GM10266 (cell line): ENCODE data around the gene MB.

Experiments used
- DNase-seq: peaks from one replicate; pipeline ENCODE4 v3.0.0; 2012; ENCODE audit errors: extremely low spot score
- TF ChIP-seq, protein P1 (sequence below): IDR thresholded peaks from 2 replicates; pipeline ENCODE4 v1.5.1; 2012; ENCODE audit warnings: mild to moderate bottlenecking, low read depth; ENCODE audit not compliant: control insufficient read depth, insufficient read depth; ENCODE audit errors: missing control alignments

MB gene

GRCh38 chr22:35601743-35602615 lies 15.2 kb downstream of the MB start:
- no peak for DNase-seq
- TF ChIP-seq, protein P1, sequence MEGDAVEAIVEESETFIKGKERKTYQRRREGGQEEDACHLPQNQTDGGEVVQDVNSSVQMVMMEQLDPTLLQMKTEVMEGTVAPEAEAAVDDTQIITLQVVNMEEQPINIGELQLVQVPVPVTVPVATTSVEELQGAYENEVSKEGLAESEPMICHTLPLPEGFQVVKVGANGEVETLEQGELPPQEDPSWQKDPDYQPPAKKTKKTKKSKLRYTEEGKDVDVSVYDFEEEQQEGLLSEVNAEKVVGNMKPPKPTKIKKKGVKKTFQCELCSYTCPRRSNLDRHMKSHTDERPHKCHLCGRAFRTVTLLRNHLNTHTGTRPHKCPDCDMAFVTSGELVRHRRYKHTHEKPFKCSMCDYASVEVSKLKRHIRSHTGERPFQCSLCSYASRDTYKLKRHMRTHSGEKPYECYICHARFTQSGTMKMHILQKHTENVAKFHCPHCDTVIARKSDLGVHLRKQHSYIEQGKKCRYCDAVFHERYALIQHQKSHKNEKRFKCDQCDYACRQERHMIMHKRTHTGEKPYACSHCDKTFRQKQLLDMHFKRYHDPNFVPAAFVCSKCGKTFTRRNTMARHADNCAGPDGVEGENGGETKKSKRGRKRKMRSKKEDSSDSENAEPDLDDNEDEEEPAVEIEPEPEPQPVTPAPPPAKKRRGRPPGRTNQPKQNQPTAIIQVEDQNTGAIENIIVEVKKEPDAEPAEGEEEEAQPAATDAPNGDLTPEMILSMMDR = no peak

- no peak for DNase-seq
- TF ChIP-seq, protein P1 = no peak
Measured at GRCh38 chr22:35601013-35601580, 16.0 kb downstream of the MB start.

- TF ChIP-seq, protein P1 = no peak
- DNase-seq = no peak
Measured at GRCh38 chr22:35600476-35600875, 16.7 kb downstream of the MB start.

DNA sequence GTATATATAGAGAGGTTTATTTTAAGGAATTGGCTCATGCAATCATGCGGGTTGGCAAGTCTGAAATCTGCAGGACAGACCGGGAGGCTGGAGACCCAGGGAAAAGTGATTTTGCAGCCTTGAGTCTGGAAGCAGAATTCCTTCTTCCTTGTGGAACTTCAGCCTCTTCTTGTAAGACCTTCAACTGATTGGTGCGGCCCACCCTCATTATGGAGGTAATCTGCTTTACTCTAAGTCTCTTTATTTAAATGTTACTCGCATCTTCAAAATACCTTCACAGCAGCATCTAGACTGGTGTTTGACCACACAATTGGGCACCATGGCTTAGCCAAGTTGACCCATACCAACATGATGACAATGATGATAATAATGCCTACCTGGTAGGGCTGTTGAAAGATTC lies 17.8 kb downstream of the MB start:
- DNase-seq = no peak
- TF ChIP-seq, protein P1 = no peak

- TF ChIP-seq, protein P1 = no peak
- no peak for DNase-seq
Measured at GRCh38 chr22:35598396-35598710, 18.8 kb downstream of the MB start.

- no peak for DNase-seq
- TF ChIP-seq, protein P1 = no peak
Measured at GRCh38 chr22:35597692-35598395, 19.3 kb downstream of the MB start.

- TF ChIP-seq, protein P1 = no peak
- no peak for DNase-seq
Measured at GRCh38 chr22:35596821-35597220, 20.3 kb downstream of the MB start.
